ENCODE results near the gene AMBRA1.

DNA sequence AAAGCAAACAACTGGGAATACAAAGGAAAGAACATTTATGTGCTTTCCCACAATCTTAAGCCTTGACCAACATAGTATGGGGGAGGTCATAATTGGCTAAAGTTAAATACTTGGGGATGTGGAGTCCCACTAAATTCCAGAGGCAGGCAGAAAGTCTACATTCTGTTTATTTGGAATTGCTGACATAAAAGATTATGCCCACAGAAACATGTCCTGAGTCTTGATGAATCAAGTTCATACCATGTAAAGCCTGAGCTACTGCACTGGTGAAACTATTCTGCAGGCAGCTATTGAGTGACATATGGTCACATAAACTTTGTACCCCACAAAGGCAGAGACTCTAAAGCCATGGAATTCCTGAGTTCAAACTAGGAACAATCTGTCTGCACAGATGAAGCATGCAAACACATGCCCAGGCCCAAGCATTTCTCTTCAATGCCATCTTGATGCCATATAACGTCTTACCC, 132.3 kb downstream of the AMBRA1 start:
- TF ChIP-seq HDGF (IDR thresholded peaks at IDR 0.05; ENCODE audit: borderline replicate concordance) (no peak), SUZ12 (IDR thresholded peaks at IDR 0.05) (no peak), SP1 (IDR thresholded peaks at IDR 0.05) (no peak), FOXK2 (IDR thresholded peaks at IDR 0.05) (no peak), TARDBP (IDR thresholded peaks at IDR 0.05) (no peak), BHLHE40 (IDR thresholded peaks at IDR 0.05; ENCODE audit: borderline replicate concordance) (no peak), ELF4 (IDR thresholded peaks at IDR 0.05) (no peak), FOXA1 (IDR thresholded peaks at IDR 0.05) (no peak), FOXM1 (IDR thresholded peaks at IDR 0.05; ENCODE audit: borderline replicate concordance) (no peak)

Data from HEK293T (cell line).